ENCODE measurements around the gene GSTM4. TPM values are rescaled to one million over a fixed set of nuclear protein-coding genes. Genes with fewer than 3 reads are reported as not detected.

Gene GSTM4
- total and polyA plus RNA-seq, 2 of the 8 experiments (the other 6 are each of a cell fraction or from before 2014, with no cell fraction given) = 11.3 to 31.4 TPM

- Histone ChIP-seq H3K27ac (ENCODE audit: low read depth, low read length) (no peak overlapping the region), H3K23me2 (ENCODE audit: low read depth, low read length) (peaks cover 4% of the 10 kb centered on the region; the same call in 1 of the 2 replicates), H4K20me1 (replicated peaks in 1 of 2; ENCODE audit: control insufficient read depth in 1 of 2, insufficient read depth in 2 of 2, low read length in 2 of 2) (no peaks in the 10 kb centered on the region), H2BK120ac (replicated peaks; ENCODE audit: low read depth, low read length) (no peak overlapping the region), H3K18ac (ENCODE audit: extremely low read depth, low read length) (no peak overlapping the region), H3K56ac (replicated peaks; ENCODE audit: insufficient read length, low read depth, low read length) (no peak overlapping the region), H3K79me2 (ENCODE audit: control insufficient read depth in 1 of 2, insufficient read depth in 2 of 2, low read length in 2 of 2) (no peaks in the 10 kb centered on the region), H2BK12ac (ENCODE audit: low read depth, low read length) (no peak overlapping the region), H3K36me3 (ENCODE audit: control insufficient read depth in 2 of 4, insufficient read depth in 4 of 4, low read length in 3 of 4) (no peaks in the 10 kb centered on the region), H3K14ac (ENCODE audit: insufficient read length) (no peak overlapping the region), H3K4me1 (replicated peaks in 1 of 4; ENCODE audit: control insufficient read depth in 3 of 4, insufficient read depth in 4 of 4, low read length in 3 of 4) (peaks cover 0 to 6% (median 5%) of the 10 kb centered on the region in 4 experiments; a peak in 5 of 7 replicates), H3K9ac (replicated peaks in 1 of 4; ENCODE audit: extremely low read depth in 1 of 4, low read depth in 3 of 4, low read length in 3 of 4) (no peak overlapping the region), H3K79me1 (ENCODE audit: low read depth, low read length) (no peaks in the 10 kb centered on the region), H3K23ac (ENCODE audit: insufficient read length) (no peak overlapping the region), H4K91ac (replicated peaks; ENCODE audit: insufficient read length, low read length) (no peak overlapping the region), H2AK5ac (ENCODE audit: low read depth, low read length) (no peak overlapping the region), H3K4me2 (ENCODE audit: insufficient read depth in 1 of 2, low read depth in 2 of 2, low read length in 2 of 2) (no peak overlapping the region), H2BK15ac (ENCODE audit: low read length) (no peak overlapping the region), H3K27me3 (replicated peaks in 1 of 4; ENCODE audit: control insufficient read depth in 3 of 4, extremely low read depth in 1 of 4, insufficient read depth in 3 of 4, low read length in 3 of 4) (no peaks in the 10 kb centered on the region), H2BK20ac (ENCODE audit: low read length) (no peak overlapping the region), H3K4ac (replicated peaks; ENCODE audit: insufficient read length, low read depth, low read length) (no peak overlapping the region), H3K4me3 (ENCODE audit: extremely low read depth in 1 of 4, insufficient read depth in 2 of 4, low read depth in 3 of 4, low read length in 4 of 4) (no peak overlapping the region), H4K5ac (ENCODE audit: insufficient read length, low read depth, low read length) (no peak overlapping the region), H4K8ac (ENCODE audit: extremely low read depth, insufficient read depth, low read length) (no peak overlapping the region), H3K9me3 (ENCODE audit: insufficient read depth in 2 of 2, low read depth in 1 of 2, low read length in 1 of 2) (no peaks in the 10 kb centered on the region), H2BK5ac (ENCODE audit: low read depth, low read length) (no peak overlapping the region), H2AFZ (ENCODE audit: low read length) (no peak overlapping the region)
- DNase-seq (ENCODE audit: low read depth in 1 of 2, low spot score in 2 of 2) (no peak), FAIRE-seq (no peak)
- ChIA-PET CTCF (ENCODE audit: partially characterized antibody) (interaction anchor here (1.0 to 2.7 kb wide), 7 partner anchors 9 to 313 kb away, joined by 3 to 13 read pairs (median 4); partner anchors contain the start of gene AHCYL1), POLR2A (ENCODE audit: partially characterized antibody) (interaction anchor here (1.0 kb wide), 1 partner anchor 370 kb away, joined by 4 read pairs; no protein-coding TSS in a partner anchor)
- 86% methylated on average over 5 of the region's 5 CpGs; no CpG with 5 or more reads in 1 of the 2 experiments for WGBS, 2 experiments (ENCODE audit: extremely low coverage in 1 of 2, insufficient coverage in 1 of 2, insufficient read length in 1 of 2, insufficient replicate concordance in 2 of 2, low coverage in 1 of 2, low lambda C conversion rate in 2 of 2, missing lambda C conversion rate in 1 of 2)
- no peak for TF ChIP-seq FOSL1 (IDR thresholded peaks at IDR 0.05; ENCODE audit: insufficient read depth, low read depth, low read length)
- TF ChIP-seq POLR2AphosphoS5 (IDR thresholded peaks at IDR 0.05; ENCODE audit: low read depth, low read length) = no peak
- TF ChIP-seq ATF3 (IDR thresholded peaks at IDR 0.05; ENCODE audit: insufficient read depth, low read depth, low read length) = no peak
- no peak for TF ChIP-seq GTF2F1 (IDR thresholded peaks at IDR 0.05; ENCODE audit: borderline replicate concordance, low read depth, low read length)
- no peak for TF ChIP-seq CEBPB (IDR thresholded peaks at IDR 0.05; ENCODE audit: low read depth, low read length)
- TF ChIP-seq ATF2 (IDR thresholded peaks at IDR 0.05; ENCODE audit: low read length) = no peak
- TF ChIP-seq RNF2 (IDR thresholded peaks at IDR 0.05; ENCODE audit: borderline replicate concordance, low read depth, low read length, missing control alignments, poor library complexity, severe bottlenecking) = no peak
Measured at GRCh38 chr1:109671067-109671466, 15.2 kb downstream of the GSTM4 start.
